Non-pigmented ciliary epithelial cell (primary cell): ENCODE data around the gene MAGEA4.

Experiments
- DNase-seq: peaks from one replicate; pipeline ENCODE4 v3.0.0-alpha.2; 2010; ENCODE audit warnings: low read depth

Gene MAGEA4

GRCh38 chrX:151929126-151929525 lies 16.4 kb downstream of the MAGEA4 start:
- DNase-seq = no peak

GRCh38 chrX:151935358-151935757 lies 22.7 kb downstream of the MAGEA4 start:
- DNase-seq = no peak

DNA sequence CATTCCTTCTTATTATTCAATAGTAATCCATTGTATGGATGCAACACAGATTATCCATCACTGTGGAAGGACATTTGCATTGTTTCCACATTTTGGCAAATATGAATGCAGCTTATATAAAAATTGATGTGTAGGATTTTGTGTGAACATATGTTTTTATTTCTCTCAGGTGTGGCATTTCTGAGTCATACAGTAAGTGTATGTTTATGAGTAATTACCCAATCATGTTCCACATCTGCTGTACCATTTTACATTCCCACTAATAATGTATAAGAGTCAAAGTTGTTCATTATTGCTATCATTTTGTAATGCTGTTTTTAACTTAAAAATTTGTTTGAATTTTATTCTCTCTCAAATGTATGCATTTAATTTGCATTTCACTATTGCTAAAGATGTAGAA lies 25.5 kb downstream of the MAGEA4 start:
- no peak for DNase-seq

- no peak for DNase-seq
Measured at GRCh38 chrX:151954730-151955129, 42.0 kb downstream of the MAGEA4 start.

DNA sequence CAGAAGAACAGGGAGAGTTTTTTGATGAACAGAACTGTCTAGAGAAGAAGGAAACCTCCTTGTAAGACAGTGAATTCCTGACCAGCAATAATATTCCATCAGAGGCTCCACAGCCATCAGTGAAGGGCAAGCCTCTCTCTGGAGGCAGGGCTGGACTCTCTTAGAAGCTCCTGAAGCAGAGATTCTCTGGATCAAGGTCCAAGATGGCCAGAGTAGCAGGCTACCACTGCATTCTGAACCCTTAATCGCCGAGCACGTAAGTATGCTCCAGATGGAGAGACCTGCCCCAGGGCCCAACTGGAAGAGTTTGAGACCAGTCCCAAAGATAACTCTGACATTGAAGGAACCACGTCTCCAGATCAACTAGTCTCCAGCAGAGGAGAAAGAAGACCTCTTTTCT lies 45.4 kb downstream of the MAGEA4 start:
- no peak for DNase-seq

- DNase-seq = no peak
Measured at GRCh38 chrX:151962034-151962433, 49.3 kb downstream of the MAGEA4 start.

DNA sequence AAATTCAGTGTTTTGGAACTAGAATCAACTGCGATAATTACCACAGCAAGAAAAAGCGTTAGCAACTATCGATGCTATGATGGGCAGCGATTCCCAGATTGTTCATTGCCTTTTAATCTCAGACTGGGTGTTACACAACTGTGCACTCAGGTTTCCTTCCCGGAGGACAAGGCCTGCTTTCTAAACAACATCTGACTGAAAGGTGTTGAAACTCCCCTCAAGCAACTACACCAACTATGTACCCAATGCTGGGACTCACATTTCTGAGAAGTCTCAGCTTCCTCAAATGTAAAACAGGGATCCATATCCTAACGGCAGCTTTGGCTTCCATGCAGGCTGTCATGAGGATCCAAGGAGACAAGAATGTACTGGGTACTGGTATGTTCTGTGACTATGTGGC lies 53.5 kb downstream of the MAGEA4 start:
- no peak for DNase-seq

- no peak for DNase-seq
Measured at GRCh38 chrX:151970027-151970426, 57.3 kb downstream of the MAGEA4 start.

DNA sequence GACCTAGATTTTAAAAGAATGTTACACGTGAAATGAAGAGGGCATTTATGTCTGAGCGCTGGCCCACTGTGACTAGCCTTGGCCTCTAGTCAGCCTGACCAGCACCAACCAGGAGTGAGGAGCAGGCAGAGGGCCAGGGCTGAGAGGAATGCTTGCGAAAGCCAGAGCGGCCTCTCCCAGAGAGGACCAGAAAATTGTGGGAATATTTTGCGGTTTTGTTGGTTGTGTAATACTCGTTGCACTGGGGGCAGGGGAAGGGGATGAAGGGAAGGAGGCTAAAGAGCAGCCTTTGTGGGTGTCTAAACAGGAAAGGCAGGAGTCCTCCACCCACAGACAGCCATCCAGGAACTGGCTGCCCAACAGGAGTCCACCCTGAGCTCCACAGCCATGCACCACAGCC lies 58.0 kb downstream of the MAGEA4 start:
- peak; percentile 61 for DNase-seq

DNA sequence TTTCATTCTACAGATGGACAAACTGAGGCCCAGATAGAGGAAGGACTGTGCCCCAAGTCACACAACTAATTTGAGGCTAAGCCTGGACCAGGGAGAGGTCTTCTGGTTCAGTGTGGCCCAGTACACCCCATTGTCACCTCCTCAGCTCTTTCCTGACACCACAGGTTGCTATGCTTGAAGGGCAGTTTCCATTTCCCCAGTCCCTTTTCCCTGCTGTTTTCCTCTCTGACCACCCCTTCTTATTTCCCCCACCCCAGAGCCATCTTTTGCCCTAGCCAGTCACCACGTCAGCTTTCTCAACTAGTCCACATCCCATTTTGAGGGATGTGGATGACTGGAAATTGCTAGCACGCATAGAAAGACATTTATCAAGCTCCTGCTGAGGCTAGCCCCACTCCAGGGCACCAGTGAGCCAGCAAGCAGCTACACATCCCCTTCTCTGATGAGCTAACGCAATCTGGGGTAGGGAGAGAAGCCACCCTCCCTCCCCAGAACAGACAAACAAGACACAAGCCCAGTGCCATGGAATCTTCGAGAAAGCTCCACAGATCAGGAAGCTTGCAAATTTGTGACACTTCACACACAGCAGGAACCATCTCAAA lies 60.5 kb downstream of the MAGEA4 start:
- DNase-seq = no peak

DNA sequence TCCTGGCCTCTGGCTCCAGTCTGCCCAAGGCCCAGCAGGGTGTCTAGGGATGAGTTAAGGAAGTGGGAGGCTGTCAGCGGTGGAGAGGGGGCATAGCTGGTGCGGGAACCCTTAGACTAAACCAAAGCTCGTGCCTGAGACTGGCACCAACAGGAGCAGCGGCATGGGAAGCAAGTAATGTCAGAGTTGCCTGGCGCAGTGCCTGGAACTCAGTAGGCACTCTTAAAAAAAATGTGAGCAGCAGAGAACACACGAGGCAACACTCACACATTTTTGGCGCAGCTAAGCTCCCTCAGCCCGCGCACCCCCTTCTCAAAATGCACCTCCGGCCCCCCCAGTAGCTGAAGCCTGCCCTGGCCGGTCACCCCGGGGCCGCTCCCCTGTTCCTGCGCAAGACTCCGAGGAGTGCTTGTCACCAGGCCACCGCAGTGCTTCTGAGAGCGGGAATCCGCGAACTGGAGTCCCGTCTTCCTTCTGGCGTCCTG lies 61.2 kb downstream of the MAGEA4 start:
- DNase-seq = no peak
